GM18870 (cell line): ENCODE results near the gene EHD2.
"Not testable (repeated sequence)": the region's sequence is repeated elsewhere in the genome, so short reads cannot be mapped to it uniquely, and the experiment has no call there.

Experiments used
- ATAC-seq: cut with Tn5 transposase; IDR thresholded peaks from one replicate; pipeline ENCODE4 v1.9.1; 2021; ENCODE audit warnings: moderate library complexity; ENCODE audit not compliant: unreplicated experiment

EHD2 gene, protein sequence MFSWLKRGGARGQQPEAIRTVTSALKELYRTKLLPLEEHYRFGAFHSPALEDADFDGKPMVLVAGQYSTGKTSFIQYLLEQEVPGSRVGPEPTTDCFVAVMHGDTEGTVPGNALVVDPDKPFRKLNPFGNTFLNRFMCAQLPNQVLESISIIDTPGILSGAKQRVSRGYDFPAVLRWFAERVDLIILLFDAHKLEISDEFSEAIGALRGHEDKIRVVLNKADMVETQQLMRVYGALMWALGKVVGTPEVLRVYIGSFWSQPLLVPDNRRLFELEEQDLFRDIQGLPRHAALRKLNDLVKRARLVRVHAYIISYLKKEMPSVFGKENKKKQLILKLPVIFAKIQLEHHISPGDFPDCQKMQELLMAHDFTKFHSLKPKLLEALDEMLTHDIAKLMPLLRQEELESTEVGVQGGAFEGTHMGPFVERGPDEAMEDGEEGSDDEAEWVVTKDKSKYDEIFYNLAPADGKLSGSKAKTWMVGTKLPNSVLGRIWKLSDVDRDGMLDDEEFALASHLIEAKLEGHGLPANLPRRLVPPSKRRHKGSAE

GRCh38 chr19:47713046-47714021 is at the start of gene EHD2:
EHD2 (plus strand) TSS chr19:47713422; CDS start chr19:47716613, 3,191 bp downstream.
- ATAC-seq: no peak

DNA sequence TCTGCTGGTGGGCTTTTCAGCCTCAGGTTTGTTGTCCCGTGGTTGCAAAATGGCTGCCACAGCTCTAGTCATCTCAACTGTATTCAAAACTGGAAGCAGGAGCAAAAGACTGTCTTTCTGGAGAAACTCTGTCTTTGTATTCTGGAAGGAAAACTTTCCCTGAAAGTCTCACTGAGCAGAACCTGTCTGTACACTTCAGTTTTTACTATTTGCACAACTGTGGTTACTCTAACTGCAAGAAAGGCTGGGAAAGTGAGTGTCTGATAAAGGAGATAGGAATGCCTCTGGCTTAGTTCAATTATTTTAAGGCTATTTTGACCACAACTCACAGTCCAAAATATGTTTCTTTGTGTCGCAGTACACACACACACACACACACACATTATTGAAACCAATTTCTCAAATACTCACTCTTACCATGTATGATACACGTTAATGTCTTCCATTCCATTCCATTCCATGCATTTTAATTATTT is 49.7 kb upstream of the EHD2 start:
- no peak for ATAC-seq

GRCh38 chr19:47663911-47664771 is 49.1 kb upstream of the EHD2 start:
- ATAC-seq: no peak

- ATAC-seq: not testable (repeated sequence)
Observed at GRCh38 chr19:47668556-47668955, 44.7 kb upstream of the EHD2 start.

GRCh38 chr19:47670736-47671135 is 42.5 kb upstream of the EHD2 start:
- no peak for ATAC-seq

- ATAC-seq: no peak
Observed at GRCh38 chr19:47671499-47671898, 41.7 kb upstream of the EHD2 start.

DNA sequence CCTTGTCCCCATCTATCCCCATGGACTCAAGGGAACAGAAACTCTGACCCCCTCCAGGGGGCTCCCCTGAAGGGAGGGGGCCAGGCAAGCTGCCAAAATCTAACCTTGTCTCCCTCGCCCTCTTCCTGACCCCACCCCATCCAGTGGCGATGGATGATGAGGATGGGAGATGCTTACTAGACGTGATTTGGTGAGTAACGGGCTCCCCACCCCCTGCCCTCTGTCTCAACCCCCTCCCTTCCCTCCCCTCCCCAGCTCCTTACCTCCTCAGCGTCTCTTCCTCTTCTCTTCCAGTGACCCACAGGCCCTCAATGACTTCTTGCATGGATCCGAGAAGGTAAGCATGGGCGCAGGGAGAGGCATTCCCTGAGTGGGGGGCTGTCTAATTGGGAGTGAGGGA is 39.8 kb upstream of the EHD2 start:
- no peak for ATAC-seq

GRCh38 chr19:47674548-47674947 is 38.7 kb upstream of the EHD2 start:
- ATAC-seq: no peak

GRCh38 chr19:47675271-47675670 is 38.0 kb upstream of the EHD2 start:
- no peak for ATAC-seq

DNA sequence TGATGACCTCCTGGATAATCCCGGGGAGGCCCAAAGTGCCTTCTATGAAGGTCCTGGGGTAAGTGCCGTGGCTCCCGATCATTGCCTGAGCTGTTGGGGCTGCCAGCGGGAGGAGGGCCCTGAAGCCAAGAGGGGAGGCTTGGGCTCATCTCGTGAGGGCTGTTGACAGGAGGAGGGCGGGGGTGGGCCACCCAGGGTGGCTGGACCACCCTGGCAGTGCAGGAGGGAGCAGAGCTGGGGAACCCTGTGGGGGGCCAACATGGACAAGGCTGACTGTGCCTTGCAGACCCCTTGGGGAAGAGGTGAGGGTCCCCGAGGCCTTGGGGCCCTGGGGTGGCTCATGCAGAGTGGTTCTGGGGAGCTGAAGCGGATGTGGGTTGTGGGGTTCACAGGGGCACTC is 37.4 kb upstream of the EHD2 start:
- no peak for ATAC-seq

GRCh38 chr19:47676811-47677210 is 36.4 kb upstream of the EHD2 start:
- no peak for ATAC-seq

- ATAC-seq: no peak
Observed at GRCh38 chr19:47679251-47679900, 33.8 kb upstream of the EHD2 start.

GRCh38 chr19:47679922-47680857 is 33.0 kb upstream of the EHD2 start:
- ATAC-seq: no peak

DNA sequence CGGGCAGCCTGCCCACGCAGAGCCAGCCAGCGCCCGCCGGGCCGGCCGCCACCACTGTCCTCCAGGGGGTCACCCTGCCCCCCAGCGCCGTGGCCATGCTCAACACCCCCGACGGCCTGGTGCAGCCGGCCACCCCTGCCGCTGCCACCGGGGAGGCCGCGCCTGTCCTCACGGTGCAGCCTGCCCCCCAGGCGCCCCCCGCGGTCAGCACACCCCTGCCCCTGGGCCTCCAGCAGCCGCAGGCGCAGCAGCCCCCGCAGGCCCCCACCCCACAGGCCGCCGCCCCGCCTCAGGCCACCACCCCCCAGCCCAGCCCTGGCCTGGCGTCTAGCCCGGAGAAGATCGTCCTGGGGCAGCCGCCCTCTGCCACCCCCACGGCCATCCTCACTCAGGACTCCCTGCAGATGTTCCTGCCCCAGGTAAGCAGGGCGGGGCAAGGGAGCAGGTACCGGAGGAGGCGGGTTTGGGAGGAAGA is 32.3 kb upstream of the EHD2 start:
- no peak for ATAC-seq

DNA sequence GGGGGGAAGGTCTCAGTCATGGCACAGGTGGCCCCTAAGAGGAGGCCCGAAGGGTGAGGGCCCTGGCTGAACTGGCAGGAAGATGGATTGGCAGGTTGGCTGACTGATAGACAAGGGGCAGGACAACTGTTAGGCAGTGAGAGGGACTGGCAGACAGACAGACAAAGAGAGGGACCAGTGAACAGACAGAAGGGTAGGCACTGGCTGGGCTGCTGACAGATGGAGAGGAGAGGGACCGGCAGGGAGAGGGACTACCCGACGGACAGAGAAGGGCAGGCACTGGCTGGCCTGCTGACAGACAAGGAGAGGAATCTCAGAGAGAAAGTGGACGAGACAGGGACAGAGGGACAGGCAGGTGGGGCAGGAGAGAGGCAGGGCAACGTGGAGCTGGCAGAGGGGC is 31.8 kb upstream of the EHD2 start:
- no peak for ATAC-seq

- ATAC-seq: no peak
Observed at GRCh38 chr19:47681936-47682335, 31.3 kb upstream of the EHD2 start.

GRCh38 chr19:47682939-47683338 is 30.3 kb upstream of the EHD2 start:
- no peak for ATAC-seq

DNA sequence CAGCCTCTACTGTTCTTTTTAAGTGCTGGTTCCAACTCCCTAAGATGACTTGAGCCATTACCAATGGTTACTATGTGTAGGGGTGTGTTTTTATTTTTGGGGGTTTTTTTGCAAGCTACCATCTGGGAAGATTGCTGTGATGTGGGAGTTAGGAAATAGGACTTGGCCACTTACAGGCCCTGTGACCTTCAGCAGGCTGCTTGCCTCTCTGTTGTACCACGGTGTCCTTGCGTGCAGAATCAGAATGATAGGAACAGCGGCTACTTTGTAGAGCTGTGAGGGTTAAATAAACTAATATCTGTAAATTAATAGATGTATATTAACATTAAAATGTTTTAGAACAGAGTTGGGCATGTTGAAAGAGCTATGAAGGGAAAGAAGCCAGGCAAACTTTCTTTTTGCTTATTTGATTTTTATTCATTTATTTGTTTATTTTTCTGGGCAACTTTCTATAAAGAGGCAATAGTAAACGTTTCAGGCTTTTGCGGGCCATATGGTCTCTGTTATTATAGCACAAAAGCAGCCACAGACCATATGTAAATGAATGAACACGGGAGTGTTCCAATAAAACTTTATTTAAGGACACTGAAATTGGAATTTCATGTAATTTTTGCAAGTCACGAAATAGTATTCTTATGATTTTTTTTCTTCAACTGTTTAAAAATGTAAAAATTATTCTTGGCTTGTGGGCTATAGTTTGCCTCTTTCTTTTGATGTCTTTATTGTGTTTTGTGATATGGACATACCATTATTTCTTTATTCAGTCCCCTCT is 26.4 kb upstream of the EHD2 start:
- no peak for ATAC-seq
